ENCODE data around the gene ZNF524.

The ZNF524 gene

DNA sequence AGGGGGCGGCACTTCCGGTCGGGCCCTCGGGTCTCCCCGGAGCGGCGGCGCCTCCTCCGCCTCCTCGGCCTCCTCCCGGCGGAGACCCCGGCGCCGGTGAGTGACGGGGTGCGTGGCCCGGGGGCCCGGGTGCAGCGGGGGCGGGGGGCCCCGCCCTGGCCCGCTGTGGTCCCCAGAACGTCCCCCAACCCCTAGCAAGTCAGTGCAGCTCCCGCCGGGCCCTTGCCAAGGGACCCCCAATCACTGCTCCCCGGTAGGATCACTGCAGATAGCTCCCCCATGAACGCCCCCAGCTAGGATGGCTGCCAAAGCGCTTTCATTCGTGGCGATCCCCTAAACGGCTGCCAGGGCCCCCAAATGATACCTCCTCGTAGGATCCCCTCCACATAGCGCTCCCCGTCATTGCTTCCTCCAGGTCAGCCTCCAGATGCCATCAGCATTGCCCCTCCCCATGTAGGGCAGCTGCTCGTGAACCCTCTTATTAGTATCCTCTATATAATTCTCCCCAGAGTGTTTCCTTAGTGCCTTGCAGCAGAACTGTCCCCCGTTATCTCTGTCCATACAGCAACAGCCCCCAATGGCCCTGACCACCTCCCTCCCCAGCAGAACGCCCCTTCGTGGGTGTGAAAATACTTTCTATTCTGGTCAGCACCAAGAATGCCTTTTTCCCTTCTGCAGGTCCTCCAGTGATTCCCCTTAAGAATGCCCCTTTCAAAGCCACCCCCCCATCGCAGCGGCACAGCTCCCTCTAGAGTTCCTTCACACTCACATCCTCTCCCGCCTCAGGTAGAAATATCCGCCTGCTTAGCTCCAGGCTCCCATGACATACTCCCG is 5.8 kb downstream of the ZNF524 start, which contains the start of gene ZNF865:
Gene ZNF865 (plus strand): TSS at position 11 of the 834 bp plus-strand sequence. CDS start 7,972 bp downstream, outside the sequence.
- peak; percentile 70 for DNase-seq (ENCODE audit: extremely low spot score)
- CTCF ChIA-PET: interaction anchor here (0.5 to 2.8 kb wide), 10 partner anchors 12 to 1207 kb away, joined by 3 to 9 read pairs (median 4); partner anchors contain the start of gene ZNF784
- POLR2A ChIA-PET: interaction anchor here (0.7 to 3.2 kb wide), 13 partner anchors 13 to 89 kb away, joined by 3 to 24 read pairs (median 3); partner anchors contain the start of genes ZNF579 and ZNF784
- TF ChIP-seq L3MBTL2 (conservative IDR thresholded peaks at IDR 0.05) (peak; percentile 83), FOXM1 (IDR thresholded peaks at IDR 0.05; ENCODE audit: borderline replicate concordance) (no peak), NFRKB (IDR thresholded peaks at IDR 0.05) (no peak)

DNA sequence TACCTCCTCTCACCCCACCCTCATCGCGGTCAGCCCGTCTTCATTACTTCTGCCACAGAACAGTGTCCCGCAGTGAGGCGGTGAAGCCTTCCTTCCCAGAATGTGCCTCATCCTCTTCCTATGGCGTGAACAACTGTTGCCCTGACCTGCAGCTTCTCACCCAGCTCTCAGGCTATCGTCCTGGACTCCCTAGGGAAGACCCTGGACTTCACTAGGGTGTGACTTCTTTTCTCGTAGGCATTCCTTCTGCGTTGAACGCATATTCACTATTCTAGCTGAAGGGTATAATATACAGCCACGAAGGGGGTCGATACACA is 6.3 kb downstream of the ZNF524 start:
- ChIA-PET CTCF (interaction anchor here (0.6 to 2.8 kb wide), 10 partner anchors 11 to 195 kb away, joined by 3 to 9 read pairs (median 4); partner anchors contain the start of gene ZNF784), POLR2A (interaction anchor here (0.7 to 3.2 kb wide), 8 partner anchors 12 to 90 kb away, joined by 3 to 24 read pairs (median 3); partner anchors contain the start of gene ZNF784)
- no peak for TF ChIP-seq ARNT (IDR thresholded peaks at IDR 0.05)
- TF ChIP-seq BHLHE40 (IDR thresholded peaks at IDR 0.05; ENCODE audit: borderline replicate concordance): no peak
- TF ChIP-seq NFRKB (IDR thresholded peaks at IDR 0.05): no peak
- no peak for TF ChIP-seq HDGF (IDR thresholded peaks at IDR 0.05; ENCODE audit: borderline replicate concordance)
- no peak for TF ChIP-seq FOXM1 (IDR thresholded peaks at IDR 0.05; ENCODE audit: borderline replicate concordance)
- no peak for TF ChIP-seq FOXK2 (IDR thresholded peaks at IDR 0.05)
- TF ChIP-seq LEF1 (IDR thresholded peaks at IDR 0.05; ENCODE audit: borderline replicate concordance): no peak
- no peak for TF ChIP-seq CTBP1 (IDR thresholded peaks at IDR 0.05; ENCODE audit: borderline replicate concordance)
- TF ChIP-seq, protein P1, sequence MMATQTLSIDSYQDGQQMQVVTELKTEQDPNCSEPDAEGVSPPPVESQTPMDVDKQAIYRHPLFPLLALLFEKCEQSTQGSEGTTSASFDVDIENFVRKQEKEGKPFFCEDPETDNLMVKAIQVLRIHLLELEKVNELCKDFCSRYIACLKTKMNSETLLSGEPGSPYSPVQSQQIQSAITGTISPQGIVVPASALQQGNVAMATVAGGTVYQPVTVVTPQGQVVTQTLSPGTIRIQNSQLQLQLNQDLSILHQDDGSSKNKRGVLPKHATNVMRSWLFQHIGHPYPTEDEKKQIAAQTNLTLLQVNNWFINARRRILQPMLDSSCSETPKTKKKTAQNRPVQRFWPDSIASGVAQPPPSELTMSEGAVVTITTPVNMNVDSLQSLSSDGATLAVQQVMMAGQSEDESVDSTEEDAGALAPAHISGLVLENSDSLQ (IDR thresholded peaks at IDR 0.05): no peak
- TF ChIP-seq ELF4 (IDR thresholded peaks at IDR 0.05): no peak
- no peak for TF ChIP-seq SP1 (IDR thresholded peaks at IDR 0.05)
- no peak for TF ChIP-seq SUZ12 (IDR thresholded peaks at IDR 0.05)
- TF ChIP-seq L3MBTL2 (conservative IDR thresholded peaks at IDR 0.05): no peak
- no peak for TF ChIP-seq FOXA1 (IDR thresholded peaks at IDR 0.05)
- no peak for DNase-seq (ENCODE audit: extremely low spot score)

DNA sequence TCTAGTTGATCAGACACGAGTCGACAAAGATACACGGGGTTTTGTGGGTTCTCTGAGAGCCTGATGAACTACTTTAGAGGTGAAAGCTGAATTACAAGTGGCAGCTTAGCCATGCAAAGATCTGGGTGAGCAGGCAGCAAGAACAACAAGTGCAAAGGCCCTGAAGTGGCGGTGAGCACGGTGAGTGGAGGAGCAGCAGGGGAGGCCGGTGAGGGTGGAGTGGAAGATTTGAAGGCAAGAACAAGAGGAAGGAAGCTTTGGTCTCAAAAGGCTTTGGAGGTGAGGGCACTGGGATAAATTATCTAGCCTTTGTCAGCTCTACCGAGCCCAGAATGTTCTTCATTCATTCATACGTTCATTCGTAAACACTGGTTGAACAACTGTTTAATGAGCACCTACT is 6.7 kb downstream of the ZNF524 start:
- ChIA-PET CTCF (interaction anchor here (0.6 to 2.8 kb wide), 8 partner anchors 11 to 139 kb away, joined by 3 to 9 read pairs (median 4); partner anchors contain the start of gene ZNF784), POLR2A (interaction anchor here (0.6 to 3.2 kb wide), 7 partner anchors 12 to 90 kb away, joined by 3 to 24 read pairs (median 3); partner anchors contain the start of gene ZNF784)
- TF ChIP-seq FOXM1 (IDR thresholded peaks at IDR 0.05; ENCODE audit: borderline replicate concordance): no peak
- TF ChIP-seq, protein P1 (IDR thresholded peaks at IDR 0.05): no peak
- no peak for TF ChIP-seq NFRKB (IDR thresholded peaks at IDR 0.05)
- no peak for TF ChIP-seq ELF4 (IDR thresholded peaks at IDR 0.05)
- TF ChIP-seq L3MBTL2 (conservative IDR thresholded peaks at IDR 0.05): no peak
- no peak for TF ChIP-seq ARNT (IDR thresholded peaks at IDR 0.05)
- TF ChIP-seq TARDBP (IDR thresholded peaks at IDR 0.05): no peak
- no peak for TF ChIP-seq SUZ12 (IDR thresholded peaks at IDR 0.05)
- no peak for TF ChIP-seq SP1 (IDR thresholded peaks at IDR 0.05)
- TF ChIP-seq ZNF384 (IDR thresholded peaks at IDR 0.05): no peak
- no peak for TF ChIP-seq HDGF (IDR thresholded peaks at IDR 0.05; ENCODE audit: borderline replicate concordance)
- TF ChIP-seq FOXA1 (IDR thresholded peaks at IDR 0.05): no peak
- TF ChIP-seq FOXK2 (IDR thresholded peaks at IDR 0.05): no peak
- no peak for TF ChIP-seq LEF1 (IDR thresholded peaks at IDR 0.05; ENCODE audit: borderline replicate concordance)
- no peak for DNase-seq (ENCODE audit: extremely low spot score)

DNA sequence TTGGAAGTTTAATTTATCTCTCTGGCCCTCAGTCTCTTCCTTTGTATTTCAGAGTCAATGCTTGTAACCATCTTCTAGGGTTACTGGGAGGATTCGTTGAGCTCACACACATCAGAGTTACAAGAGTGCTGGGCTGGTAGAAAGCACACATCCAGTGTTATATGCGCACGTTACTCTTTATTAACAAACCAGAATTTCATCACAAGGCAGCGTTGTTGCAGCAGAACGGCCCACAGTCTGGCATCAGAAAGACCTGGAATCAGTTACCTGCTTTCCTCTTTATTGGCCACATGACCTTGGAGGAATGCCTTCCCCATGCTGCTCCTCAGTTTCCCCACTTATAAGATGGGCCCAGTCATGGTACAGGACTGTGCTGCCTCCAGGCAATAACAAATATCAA is 9.2 kb downstream of the ZNF524 start:
- DNase-seq (ENCODE audit: extremely low spot score): no peak
- ChIA-PET CTCF (interaction anchor here (0.6 kb wide), 1 partner anchor 16 kb away, joined by 3 read pairs; no protein-coding TSS in a partner anchor), POLR2A (interaction anchor here (1.0 to 1.2 kb wide), 2 partner anchors 10 to 15 kb away, joined by 3 to 4 read pairs; partner anchors contain the start of genes FIZ1 and ZNF784)
- TF ChIP-seq, protein P1 (IDR thresholded peaks at IDR 0.05): no peak
- TF ChIP-seq FOXK2 (IDR thresholded peaks at IDR 0.05) (no peak), HDGF (IDR thresholded peaks at IDR 0.05; ENCODE audit: borderline replicate concordance) (no peak)

DNA sequence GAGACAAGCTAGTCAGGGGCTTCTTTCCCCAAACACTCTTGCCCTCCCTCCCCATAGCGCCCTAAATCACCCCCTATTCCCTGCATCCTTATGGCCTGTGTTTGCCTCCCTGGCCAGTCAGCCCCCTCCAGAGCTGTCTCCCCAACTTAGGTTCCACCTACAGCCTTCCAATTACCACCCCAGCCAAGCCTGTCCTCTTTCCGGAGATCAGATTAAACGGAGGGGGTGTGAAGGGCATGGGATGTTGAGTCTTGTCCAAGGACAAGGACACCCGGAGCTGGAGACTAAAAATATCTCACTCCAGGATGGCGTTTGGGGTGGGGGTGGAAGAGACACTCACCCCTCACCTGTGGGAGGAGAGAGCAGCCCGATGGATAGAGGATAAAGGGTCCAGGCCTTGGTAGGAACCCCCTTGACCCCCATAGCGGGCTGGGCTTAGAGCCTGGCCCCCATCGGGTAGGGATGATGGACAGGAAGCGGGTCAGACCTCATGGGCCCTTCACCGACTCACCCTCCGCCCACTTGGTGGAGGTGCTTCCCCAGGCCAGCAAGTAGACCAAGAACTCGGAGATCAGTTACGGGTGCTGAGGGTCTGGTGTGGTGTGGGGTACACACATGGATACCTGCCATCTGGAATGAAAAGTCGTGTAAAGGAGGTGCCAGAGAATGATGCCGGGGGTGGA is 11.4 kb downstream of the ZNF524 start:
- no peak for DNase-seq (ENCODE audit: extremely low spot score)
- CTCF ChIA-PET: interaction anchor here (0.5 kb wide), 1 partner anchor 104 kb away, joined by 3 read pairs; no protein-coding TSS in a partner anchor
- POLR2A ChIA-PET: interaction anchor here (1.4 kb wide), 1 partner anchor 13 kb away, joined by 10 read pairs; the partner anchor contains the start of gene ZNF784
- no peak for TF ChIP-seq NFRKB (IDR thresholded peaks at IDR 0.05)

Measured in HEK293T (cell line).